ENCODE data around the gene OSBPL9. TPM values are rescaled to one million over a fixed set of nuclear protein-coding genes. Genes with fewer than 3 reads are reported as not detected.

The OSBPL9 gene
- total and polyA plus RNA-seq, 2 experiments from 2014 or later, result 82.7 to 102 TPM

GRCh38 chr1:51653127-51653526 is 36.2 kb downstream of the OSBPL9 start:
- peaks cover 20% of the 10 kb centered on the region for H3K4me1 Mint-ChIP-seq
- no peak for TF ChIP-seq CREB1 (CRISPR knock-in tag; IDR thresholded peaks at IDR 0.05; ENCODE audit: low read depth)
- no peak for TF ChIP-seq CTCF (conservative IDR thresholded peaks at IDR 0.05; ENCODE audit: low read depth in 2 of 2)
- no peak for TF ChIP-seq ZNF462 (CRISPR knock-in tag; IDR thresholded peaks at IDR 0.05)
- TF ChIP-seq JUNB (IDR thresholded peaks at IDR 0.05; ENCODE audit: unreplicated experiment), result no peak
- TF ChIP-seq ZNF114 (CRISPR knock-in tag; IDR thresholded peaks at IDR 0.05), result no peak
- TF ChIP-seq POLR2AphosphoS5 (IDR thresholded peaks at IDR 0.05; ENCODE audit: low read depth), result no peak
- TF ChIP-seq NANOG (IDR thresholded peaks at IDR 0.05; ENCODE audit: borderline replicate concordance), result no peak
- TF ChIP-seq STAT1 (IDR thresholded peaks at IDR 0.05; ENCODE audit: unreplicated experiment), result no peak
- no peak for TF ChIP-seq EZH2 (IDR thresholded peaks at IDR 0.05; ENCODE audit: low read depth, unreplicated experiment)
- TF ChIP-seq ETS1 (IDR thresholded peaks at IDR 0.05), result no peak
- TF ChIP-seq REST (IDR thresholded peaks at IDR 0.05; ENCODE audit: unreplicated experiment), result no peak
- no peak for TF ChIP-seq EZH2phosphoT487 (IDR thresholded peaks at IDR 0.05; ENCODE audit: unreplicated experiment)
- TF ChIP-seq ZNF331 (CRISPR knock-in tag; IDR thresholded peaks at IDR 0.05; ENCODE audit: low read depth), result no peak
- Histone ChIP-seq H3K4me2 (no peak overlapping the region), H3K4me3 (no peak overlapping the region), H3K4me1 (ENCODE audit: insufficient read depth) (peaks cover 21% of the 10 kb centered on the region; the same call in 1 of the 2 replicates), H3K9me2 (ENCODE audit: insufficient read depth) (no peaks in the 10 kb centered on the region), H2AFZ (no peak overlapping the region), H3K36me3 (ENCODE audit: insufficient read depth) (no peaks in the 10 kb centered on the region), H4K20me1 (replicated peaks; ENCODE audit: insufficient read depth) (no peaks in the 10 kb centered on the region; the same call in 1 of the 2 replicates), H3F3A (replicated peaks; ENCODE audit: low read depth) (no peaks in the 10 kb centered on the region), H3K27ac (ENCODE audit: low read depth) (no peak overlapping the region), H3K27me3 (ENCODE audit: insufficient read depth) (no peaks in the 10 kb centered on the region), H3K79me2 (replicated peaks; ENCODE audit: insufficient read depth) (0 out of 2 replicates have a peak, but pooled peaks cover 8% of the 10 kb centered on the region)
- no peak overlapping the region for H3K27ac Mint-ChIP-seq
- no peak overlapping the region for H3K4me3 Mint-ChIP-seq
- H3K36me3 Mint-ChIP-seq (ENCODE audit: low read depth), result no peaks in the 10 kb centered on the region
- no peaks in the 10 kb centered on the region for H3K27me3 Mint-ChIP-seq (ENCODE audit: insufficient read depth, low read depth, poor library complexity)
- H3K9me3 Mint-ChIP-seq, result no peaks in the 10 kb centered on the region
- DNase-seq (ENCODE audit: low spot score), result no peak
- no peak for ATAC-seq
